ENCODE results near the gene PHTF2. TPM values are rescaled to one million over a fixed set of nuclear protein-coding genes. Genes with fewer than 3 reads are reported as not detected.

Gene PHTF2
- total RNA-seq, 1 donor from 2014 or later: 27.0 TPM

DNA sequence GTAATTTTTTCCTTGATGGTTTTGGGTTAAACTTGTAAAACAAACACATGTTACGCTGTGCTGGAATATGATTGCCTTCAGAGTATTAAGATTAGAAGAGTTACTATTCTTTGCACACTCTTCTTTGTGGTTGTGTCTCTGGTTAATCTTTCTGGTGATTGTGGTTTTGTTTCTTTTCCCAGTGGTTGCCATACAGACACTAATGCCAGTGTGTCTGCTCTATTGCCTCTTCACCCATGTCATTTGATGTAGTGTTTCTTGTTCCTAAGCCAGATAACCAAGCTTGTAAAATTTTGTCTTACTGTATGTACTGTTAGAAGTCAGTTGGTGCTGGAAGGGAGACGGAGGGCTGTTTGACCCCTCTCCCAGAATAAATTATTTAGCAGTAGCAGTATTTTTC lies 124.8 kb downstream of the PHTF2 start:
- Mint-ChIP-seq H3K4me1 (ENCODE audit: low read depth, unreplicated experiment) (peaks cover 7% of the 10 kb centered on the region), H3K27ac (ENCODE audit: unreplicated experiment) (no peak overlapping the region), H3K9me3 (ENCODE audit: unreplicated experiment) (no peaks in the 10 kb centered on the region), H3K4me3 (ENCODE audit: unreplicated experiment) (no peak overlapping the region), H3K36me3 (ENCODE audit: low read depth, unreplicated experiment) (no peaks in the 10 kb centered on the region), H3K27me3 (ENCODE audit: low read depth, unreplicated experiment) (no peaks in the 10 kb centered on the region)
- FAIRE-seq (no peak), DNase-seq (ENCODE audit: low read depth) (no peak)
- no peaks in the 10 kb centered on the region for H3K4me1 ChIP-seq (ENCODE audit: insufficient read depth, low read length)
- H3K79me2 ChIP-seq (ENCODE audit: insufficient read depth, low read length): no peaks in the 10 kb centered on the region
- H3K9me3 ChIP-seq (ENCODE audit: insufficient read depth, low read depth, low read length): no peaks in the 10 kb centered on the region
- TF ChIP-seq, protein P1, sequence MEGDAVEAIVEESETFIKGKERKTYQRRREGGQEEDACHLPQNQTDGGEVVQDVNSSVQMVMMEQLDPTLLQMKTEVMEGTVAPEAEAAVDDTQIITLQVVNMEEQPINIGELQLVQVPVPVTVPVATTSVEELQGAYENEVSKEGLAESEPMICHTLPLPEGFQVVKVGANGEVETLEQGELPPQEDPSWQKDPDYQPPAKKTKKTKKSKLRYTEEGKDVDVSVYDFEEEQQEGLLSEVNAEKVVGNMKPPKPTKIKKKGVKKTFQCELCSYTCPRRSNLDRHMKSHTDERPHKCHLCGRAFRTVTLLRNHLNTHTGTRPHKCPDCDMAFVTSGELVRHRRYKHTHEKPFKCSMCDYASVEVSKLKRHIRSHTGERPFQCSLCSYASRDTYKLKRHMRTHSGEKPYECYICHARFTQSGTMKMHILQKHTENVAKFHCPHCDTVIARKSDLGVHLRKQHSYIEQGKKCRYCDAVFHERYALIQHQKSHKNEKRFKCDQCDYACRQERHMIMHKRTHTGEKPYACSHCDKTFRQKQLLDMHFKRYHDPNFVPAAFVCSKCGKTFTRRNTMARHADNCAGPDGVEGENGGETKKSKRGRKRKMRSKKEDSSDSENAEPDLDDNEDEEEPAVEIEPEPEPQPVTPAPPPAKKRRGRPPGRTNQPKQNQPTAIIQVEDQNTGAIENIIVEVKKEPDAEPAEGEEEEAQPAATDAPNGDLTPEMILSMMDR (IDR thresholded peaks at IDR 0.05; ENCODE audit: insufficient read depth, low read depth, low read length): no peak
- H4K20me1 ChIP-seq (ENCODE audit: insufficient read depth, low read length): no peaks in the 10 kb centered on the region
- H3K36me3 ChIP-seq (ENCODE audit: insufficient read depth, low read length): peaks cover 3% of the 10 kb centered on the region
- H3K9ac ChIP-seq (ENCODE audit: low read length): no peak overlapping the region
- no peak overlapping the region for H3K4me2 ChIP-seq (ENCODE audit: low read length)
- no peak overlapping the region for H3K27ac ChIP-seq (ENCODE audit: low read depth, low read length)
- no peak overlapping the region for H3K4me3 ChIP-seq (ENCODE audit: insufficient read depth, low read depth, low read length)
- H3K27me3 ChIP-seq (ENCODE audit: insufficient read depth, low read length): no peaks in the 10 kb centered on the region
- H2AFZ ChIP-seq (ENCODE audit: low read depth, low read length): no peak overlapping the region

DNA sequence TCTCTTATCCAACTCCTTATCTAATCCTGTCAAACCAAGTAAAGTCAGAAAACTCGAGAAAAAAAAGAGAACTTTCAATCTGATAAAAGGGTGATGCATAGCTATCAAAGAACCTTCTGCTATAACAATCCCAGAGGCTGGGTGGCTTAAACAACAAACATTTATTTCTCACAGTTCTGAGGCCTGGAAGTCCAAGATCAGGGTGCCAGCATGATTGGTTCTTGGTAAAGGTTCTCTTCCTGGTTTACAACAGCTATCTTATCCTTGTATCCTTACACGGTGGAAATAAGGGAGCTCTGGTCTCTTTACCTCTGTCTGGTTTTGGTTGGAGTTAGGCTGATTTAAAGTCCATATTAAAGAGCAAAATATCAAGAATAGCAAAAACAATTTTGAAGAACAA lies 131.9 kb downstream of the PHTF2 start:
- no peaks in the 10 kb centered on the region for H3K36me3 ChIP-seq (ENCODE audit: insufficient read depth, low read length)
- FAIRE-seq: no peak
- Mint-ChIP-seq H3K4me1 (ENCODE audit: low read depth, unreplicated experiment) (peaks cover 6% of the 10 kb centered on the region), H3K27me3 (ENCODE audit: low read depth, unreplicated experiment) (no peaks in the 10 kb centered on the region), H3K27ac (ENCODE audit: unreplicated experiment) (no peak overlapping the region), H3K4me3 (ENCODE audit: unreplicated experiment) (no peak overlapping the region), H3K9me3 (ENCODE audit: unreplicated experiment) (no peaks in the 10 kb centered on the region), H3K36me3 (ENCODE audit: low read depth, unreplicated experiment) (peaks cover 2% of the 10 kb centered on the region)
- no peaks in the 10 kb centered on the region for H3K27me3 ChIP-seq (ENCODE audit: insufficient read depth, low read length)
- no peak overlapping the region for H3K27ac ChIP-seq (ENCODE audit: low read depth, low read length)
- no peak for DNase-seq (ENCODE audit: low read depth)
- H3K4me1 ChIP-seq (ENCODE audit: insufficient read depth, low read length): no peaks in the 10 kb centered on the region
- no peak overlapping the region for H3K4me2 ChIP-seq (ENCODE audit: low read length)
- H3K9ac ChIP-seq (ENCODE audit: low read length): no peak overlapping the region
- no peak for TF ChIP-seq EZH2 (IDR thresholded peaks at IDR 0.05; ENCODE audit: insufficient read depth, low read length)
- TF ChIP-seq, protein P1 (IDR thresholded peaks at IDR 0.05; ENCODE audit: insufficient read depth, low read depth, low read length): no peak
- no peak overlapping the region for H3K4me3 ChIP-seq (ENCODE audit: insufficient read depth, low read depth, low read length)
- no peaks in the 10 kb centered on the region for H4K20me1 ChIP-seq (ENCODE audit: insufficient read depth, low read length)
- no peak overlapping the region for H2AFZ ChIP-seq (ENCODE audit: low read depth, low read length)
- H3K79me2 ChIP-seq (ENCODE audit: insufficient read depth, low read length): no peaks in the 10 kb centered on the region
- H3K9me3 ChIP-seq (ENCODE audit: insufficient read depth, low read depth, low read length): no peaks in the 10 kb centered on the region

DNA sequence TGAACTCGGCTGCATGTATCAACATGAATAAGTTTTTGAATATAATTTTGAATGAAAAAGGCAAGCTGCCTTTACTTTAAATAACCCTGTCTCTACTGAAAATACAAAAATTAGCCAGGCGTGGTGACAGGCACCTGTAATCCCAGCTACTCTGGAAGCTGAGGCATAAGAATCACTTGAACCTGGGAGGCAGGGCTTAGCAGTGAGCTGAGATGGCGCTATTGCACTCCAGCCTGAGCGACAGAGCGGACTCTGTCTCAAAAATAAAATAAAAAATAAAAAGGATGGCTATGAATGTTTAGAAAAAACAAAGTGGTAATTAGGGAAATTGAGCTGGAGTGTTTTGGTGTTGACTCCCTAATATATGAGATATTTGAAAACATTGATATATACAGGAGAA lies 133.3 kb downstream of the PHTF2 start:
- Histone ChIP-seq H3K9ac (ENCODE audit: low read length) (no peak overlapping the region), H3K4me2 (ENCODE audit: low read length) (no peak overlapping the region), H3K4me3 (ENCODE audit: insufficient read depth, low read depth, low read length) (no peak overlapping the region), H3K4me1 (ENCODE audit: insufficient read depth, low read length) (no peaks in the 10 kb centered on the region), H3K79me2 (ENCODE audit: insufficient read depth, low read length) (no peaks in the 10 kb centered on the region), H2AFZ (ENCODE audit: low read depth, low read length) (no peak overlapping the region), H3K36me3 (ENCODE audit: insufficient read depth, low read length) (no peaks in the 10 kb centered on the region), H3K27me3 (ENCODE audit: insufficient read depth, low read length) (no peaks in the 10 kb centered on the region), H4K20me1 (ENCODE audit: insufficient read depth, low read length) (no peaks in the 10 kb centered on the region), H3K27ac (ENCODE audit: low read depth, low read length) (no peak overlapping the region), H3K9me3 (ENCODE audit: insufficient read depth, low read depth, low read length) (no peaks in the 10 kb centered on the region)
- H3K4me1 Mint-ChIP-seq (ENCODE audit: low read depth, unreplicated experiment): peaks cover 6% of the 10 kb centered on the region
- H3K4me3 Mint-ChIP-seq (ENCODE audit: unreplicated experiment): no peak overlapping the region
- FAIRE-seq (no peak), DNase-seq (ENCODE audit: low read depth) (no peak)
- TF ChIP-seq, protein P1 (IDR thresholded peaks at IDR 0.05; ENCODE audit: insufficient read depth, low read depth, low read length): no peak
- TF ChIP-seq EZH2 (IDR thresholded peaks at IDR 0.05; ENCODE audit: insufficient read depth, low read length): no peak
- H3K9me3 Mint-ChIP-seq (ENCODE audit: unreplicated experiment): no peaks in the 10 kb centered on the region
- H3K27me3 Mint-ChIP-seq (ENCODE audit: low read depth, unreplicated experiment): no peaks in the 10 kb centered on the region
- H3K27ac Mint-ChIP-seq (ENCODE audit: unreplicated experiment): no peak overlapping the region
- peaks cover 2% of the 10 kb centered on the region for H3K36me3 Mint-ChIP-seq (ENCODE audit: low read depth, unreplicated experiment)

All from astrocyte (in vitro differentiated cells and primary cell).